ENCODE measurements around the gene KLK6.
"Not testable (repeated sequence)": the region's sequence is repeated elsewhere in the genome, so short reads cannot be mapped to it uniquely, and the experiment has no call there.

Gene KLK6

DNA sequence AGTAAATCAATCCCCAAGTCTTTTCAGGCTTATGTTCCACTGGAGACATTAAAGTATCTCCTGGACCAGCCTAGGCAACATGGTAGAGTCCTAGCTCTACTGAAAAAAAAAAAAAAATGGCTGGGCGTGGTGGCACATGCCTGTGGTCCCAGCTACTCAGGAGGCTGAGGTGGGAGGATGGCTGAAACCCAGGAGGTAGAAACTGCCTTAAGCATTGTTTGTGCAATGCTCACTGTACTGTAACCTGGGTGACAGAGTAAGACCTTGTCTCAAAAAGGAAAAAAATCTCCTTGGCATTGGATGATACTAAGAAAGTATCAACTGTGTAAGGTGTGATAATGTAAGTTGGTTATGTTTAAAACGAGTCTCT, 23.3 kb upstream of the KLK6 start:
- no peak for DNase-seq (ENCODE audit: low spot score)

- not testable (repeated sequence) for DNase-seq (ENCODE audit: low spot score)
Measured at GRCh38 chr19:50984416-50984815, 15.0 kb upstream of the KLK6 start.

- no peak for DNase-seq (ENCODE audit: low spot score)
Measured at GRCh38 chr19:50983625-50984292, 14.4 kb upstream of the KLK6 start, which contains the start of gene KLK7. KLK7 (minus strand) TSS chr19:50983917; CDS start chr19:50982399, 1,518 bp downstream.

- DNase-seq (ENCODE audit: low spot score): no peak
Measured at GRCh38 chr19:50982186-50982585, 12.8 kb upstream of the KLK6 start.

GRCh38 chr19:50981587-50982146, 12.3 kb upstream of the KLK6 start:
- no peak for DNase-seq (ENCODE audit: low spot score)

- no peak for DNase-seq (ENCODE audit: low spot score)
Measured at GRCh38 chr19:50980208-50980607, 10.8 kb upstream of the KLK6 start.

- no peak for DNase-seq (ENCODE audit: low spot score)
Measured at GRCh38 chr19:50979758-50980157, 10.4 kb upstream of the KLK6 start.

- DNase-seq (ENCODE audit: low spot score): no peak
Measured at GRCh38 chr19:50978772-50979390, 9.5 kb upstream of the KLK6 start.

DNA sequence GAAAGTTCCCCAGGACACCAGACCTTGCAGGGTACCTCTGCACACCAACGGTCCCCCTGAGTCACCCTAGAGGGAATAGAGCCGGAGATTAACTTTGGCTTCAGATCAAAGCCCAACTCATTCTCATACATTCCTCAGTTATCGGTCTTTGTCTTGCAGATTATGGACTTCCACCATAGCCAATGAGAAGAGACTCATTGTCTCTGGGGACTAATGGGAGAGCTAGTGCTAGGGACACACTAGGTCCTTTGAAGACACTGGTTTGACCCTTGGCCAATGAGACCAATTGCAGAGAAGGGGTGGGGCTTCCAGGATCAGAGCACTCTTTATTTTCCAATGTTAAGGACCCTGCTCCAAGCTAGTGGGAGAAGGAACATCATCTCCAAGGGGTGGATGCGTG, 8.2 kb upstream of the KLK6 start:
- DNase-seq (ENCODE audit: low spot score): no peak

DNA sequence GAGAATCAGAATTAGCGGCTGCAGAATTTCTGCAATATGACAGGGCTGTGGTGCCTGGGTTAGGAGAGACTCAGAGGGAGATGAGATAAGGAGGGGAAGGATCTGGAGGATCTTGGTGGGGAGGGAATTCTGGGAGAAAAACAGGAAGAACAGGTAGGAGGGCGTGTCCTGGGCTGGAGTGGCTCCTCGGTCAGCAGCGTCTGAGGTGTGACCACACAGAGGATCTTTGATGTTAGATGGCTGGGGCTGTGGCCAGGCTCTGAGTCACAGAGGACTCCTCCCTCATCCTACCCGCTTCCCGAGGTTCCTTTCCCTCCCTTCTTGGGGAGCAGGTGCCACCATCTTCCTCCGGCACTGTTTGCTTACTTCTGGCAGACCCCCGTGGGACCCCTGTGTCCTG, 6.4 kb upstream of the KLK6 start:
- no peak for DNase-seq (ENCODE audit: low spot score)

DNA sequence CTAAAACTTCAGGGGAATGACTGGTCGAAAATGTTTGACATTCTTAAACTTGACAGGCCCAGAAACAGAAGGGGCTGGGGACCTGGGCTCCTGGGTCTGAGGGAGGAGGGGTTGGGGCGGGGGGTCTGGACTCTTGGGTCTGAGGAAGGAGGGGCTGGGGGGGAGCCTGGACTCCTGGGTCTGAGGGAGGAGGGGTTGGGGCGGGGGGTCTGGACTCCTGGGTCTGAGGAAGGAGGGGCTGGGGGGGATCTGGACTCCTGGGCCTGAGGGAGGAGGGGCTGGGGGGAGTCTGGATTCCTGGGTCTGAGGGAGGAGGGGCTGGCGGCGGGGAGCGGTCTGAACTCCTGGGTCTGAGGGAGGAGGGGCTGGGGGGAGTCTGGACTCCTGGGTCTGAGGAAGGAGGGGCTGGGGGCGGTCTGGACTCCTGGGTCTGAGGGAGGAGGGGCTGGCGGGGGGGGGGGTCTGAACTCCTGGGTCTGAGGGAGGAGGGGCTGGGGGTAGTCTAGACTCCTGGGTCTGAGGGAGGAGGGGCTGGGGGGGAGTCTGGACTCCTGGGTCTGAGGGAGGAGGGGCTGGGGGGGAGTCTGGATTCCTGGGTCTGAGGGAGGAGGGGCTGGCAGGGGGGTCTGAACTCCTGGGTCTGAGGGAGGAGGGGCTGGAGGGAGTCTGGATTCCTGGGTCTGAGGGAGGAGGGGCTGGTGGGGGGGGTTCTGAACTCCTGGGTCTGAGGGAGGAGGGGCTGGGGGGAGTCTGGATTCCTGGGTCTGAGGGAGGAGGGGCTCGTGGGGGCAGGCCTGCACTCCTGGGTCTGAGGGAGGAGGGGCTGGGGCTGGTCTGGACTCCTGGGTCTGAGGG, 5.5 kb upstream of the KLK6 start:
- DNase-seq (ENCODE audit: low spot score): no peak

GRCh38 chr19:50972795-50973376, 3.5 kb upstream of the KLK6 start:
- no peak for DNase-seq (ENCODE audit: low spot score)

DNA sequence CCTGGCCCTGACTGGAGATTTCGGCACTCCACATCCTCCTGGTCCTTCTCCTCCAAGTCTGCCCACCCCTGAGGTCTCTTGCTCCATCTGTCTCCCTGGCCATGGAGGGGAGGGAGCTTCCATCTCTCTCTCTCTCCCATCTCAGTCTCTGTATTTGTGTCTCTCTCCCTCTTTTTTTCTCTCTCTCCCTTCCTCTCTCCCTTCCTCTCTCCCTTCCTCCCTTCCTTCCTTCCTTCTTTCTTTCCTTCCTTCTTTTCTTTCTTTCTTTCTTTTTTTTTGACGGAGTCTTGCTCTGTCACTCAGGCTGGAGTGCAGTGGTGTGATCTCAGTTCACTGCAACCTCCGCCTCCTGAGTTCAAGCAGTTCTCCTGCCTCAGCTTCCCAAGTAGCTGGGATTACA, 419 bp upstream of the KLK6 start:
- DNase-seq (ENCODE audit: low spot score): not testable (repeated sequence)

DNA sequence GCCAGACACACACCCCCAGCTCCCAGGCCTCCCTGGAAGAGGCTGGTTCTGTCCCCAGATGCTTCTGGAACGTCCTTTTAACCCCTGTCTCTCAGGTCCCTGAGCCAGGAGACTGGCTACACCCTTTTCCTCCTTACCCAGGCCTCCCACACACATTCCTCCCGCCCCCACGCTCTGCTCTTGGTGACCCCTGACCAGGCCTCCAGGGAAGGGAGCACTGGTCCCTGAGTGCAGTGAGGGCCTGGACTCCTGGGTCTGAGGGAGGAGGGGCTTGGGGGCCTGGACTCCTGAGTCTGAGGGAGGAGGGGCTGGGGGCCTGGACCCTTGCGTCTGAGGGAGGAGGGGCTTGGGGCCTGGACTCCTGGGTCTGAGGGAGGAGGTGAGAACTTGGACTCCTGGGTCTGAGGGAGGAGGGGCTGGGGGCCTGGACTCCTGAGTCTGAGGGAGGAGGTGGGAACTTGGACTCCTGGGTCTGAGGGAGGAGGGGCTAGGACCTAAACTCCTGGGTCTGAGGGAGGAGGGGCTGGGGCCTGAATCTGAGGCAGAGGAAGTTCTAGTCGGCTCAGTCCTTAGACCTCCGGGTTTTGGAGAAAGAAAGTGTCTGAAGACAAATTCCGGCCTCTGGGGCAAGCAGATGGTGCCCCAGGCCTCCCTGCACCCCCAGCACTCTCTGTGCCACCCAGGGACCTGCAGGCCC, 527 bp downstream of the KLK6 start:
- DNase-seq (ENCODE audit: low spot score): no peak

DNA sequence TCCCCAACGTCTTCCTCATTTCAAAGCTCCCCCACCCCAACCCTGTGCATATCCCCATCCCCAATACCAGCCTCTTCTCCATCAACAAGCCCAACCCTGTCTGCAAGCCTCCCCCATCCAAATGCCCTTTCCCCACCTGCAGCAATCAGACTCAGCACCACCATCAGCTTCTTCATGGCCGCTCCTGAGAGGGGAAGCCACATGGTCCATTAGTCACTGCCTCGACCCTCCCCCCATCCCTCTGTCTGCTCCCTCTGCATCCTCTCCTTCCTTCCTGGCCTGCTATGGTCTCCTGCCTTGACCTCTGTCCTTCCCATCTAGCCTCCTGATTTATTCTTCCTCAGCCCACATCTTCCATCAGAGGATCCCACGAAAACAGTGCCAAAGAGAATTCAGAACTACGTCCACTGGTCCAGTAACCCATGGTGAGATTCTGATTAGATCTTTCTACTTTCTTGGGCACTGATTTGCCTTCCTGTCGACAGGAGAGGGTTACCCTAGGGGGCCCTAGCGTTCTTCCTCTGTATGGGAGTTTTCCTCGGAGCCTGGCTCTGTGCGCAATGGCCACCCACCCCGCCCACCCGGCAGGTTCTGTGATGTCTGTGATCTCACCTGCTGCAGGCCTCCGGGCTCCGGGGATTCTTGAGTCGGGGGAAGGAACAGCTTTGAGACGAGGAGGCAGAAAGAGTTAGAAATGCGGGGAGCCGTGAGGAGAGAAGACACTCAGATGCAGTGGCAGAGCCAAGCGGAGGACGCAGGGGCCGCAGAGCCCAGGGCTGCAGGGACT, 1.3 kb downstream of the KLK6 start:
- DNase-seq (ENCODE audit: low spot score): no peak

GRCh38 chr19:50964266-50964665, 5.1 kb downstream of the KLK6 start:
- DNase-seq (ENCODE audit: low spot score): no peak

DNA sequence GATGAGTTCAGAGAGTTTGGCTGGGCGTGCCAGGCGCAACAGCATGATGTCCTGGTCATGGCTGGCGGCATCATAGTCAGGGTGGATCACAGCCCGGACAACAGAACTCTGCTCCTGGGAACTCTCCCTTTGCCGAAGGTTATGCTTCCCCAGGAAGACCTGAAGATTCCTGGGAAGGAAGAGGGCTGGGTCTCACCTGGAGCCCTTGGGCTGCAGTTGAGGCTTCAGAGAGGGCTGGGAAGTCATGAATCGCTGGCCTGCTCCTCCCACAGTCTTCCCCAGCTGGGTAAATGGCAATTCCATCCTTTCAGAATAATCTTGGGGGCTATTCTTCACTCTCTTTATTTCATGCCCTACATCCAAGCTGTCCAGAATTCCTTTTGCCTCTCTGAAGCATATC, 6.0 kb downstream of the KLK6 start:
- DNase-seq (ENCODE audit: low spot score): no peak

GRCh38 chr19:50962245-50962644, 7.1 kb downstream of the KLK6 start:
- no peak for DNase-seq (ENCODE audit: low spot score)

- DNase-seq (ENCODE audit: low spot score): no peak
Measured at GRCh38 chr19:50959731-50960500, 9.5 kb downstream of the KLK6 start.

DNA sequence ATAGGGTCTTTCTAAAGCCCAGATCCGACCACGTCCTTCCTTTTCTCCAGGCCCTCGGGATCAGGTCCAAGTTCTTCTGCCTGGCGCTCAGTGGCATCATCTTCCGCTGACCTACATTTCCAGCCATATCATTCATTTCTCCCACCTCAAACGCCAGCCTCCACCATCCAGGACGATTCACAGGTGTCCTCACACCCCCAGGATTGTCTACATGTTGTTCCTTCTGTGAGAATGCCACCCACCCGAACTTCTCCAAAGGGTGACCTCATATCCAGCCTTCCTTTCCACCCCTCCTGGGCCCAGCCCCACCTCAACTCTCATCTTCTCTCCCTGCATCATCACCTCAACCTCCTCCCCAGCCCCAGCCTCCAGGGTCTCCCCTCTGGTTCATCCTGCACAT, 11.8 kb downstream of the KLK6 start:
- no peak for DNase-seq (ENCODE audit: low spot score)

All from CD4-positive, alpha-beta T cell treated with Interleukin-6 at 100 ng/mL for 8 hours (primary cell).